GM21447 (cell line): Measurements from ENCODE around the gene TNS1.

Source experiments
- ATAC-seq: cut with Tn5 transposase; IDR thresholded peaks from one replicate; pipeline ENCODE4 v1.9.1; 2021; ENCODE audit not compliant: unreplicated experiment

Gene TNS1

DNA sequence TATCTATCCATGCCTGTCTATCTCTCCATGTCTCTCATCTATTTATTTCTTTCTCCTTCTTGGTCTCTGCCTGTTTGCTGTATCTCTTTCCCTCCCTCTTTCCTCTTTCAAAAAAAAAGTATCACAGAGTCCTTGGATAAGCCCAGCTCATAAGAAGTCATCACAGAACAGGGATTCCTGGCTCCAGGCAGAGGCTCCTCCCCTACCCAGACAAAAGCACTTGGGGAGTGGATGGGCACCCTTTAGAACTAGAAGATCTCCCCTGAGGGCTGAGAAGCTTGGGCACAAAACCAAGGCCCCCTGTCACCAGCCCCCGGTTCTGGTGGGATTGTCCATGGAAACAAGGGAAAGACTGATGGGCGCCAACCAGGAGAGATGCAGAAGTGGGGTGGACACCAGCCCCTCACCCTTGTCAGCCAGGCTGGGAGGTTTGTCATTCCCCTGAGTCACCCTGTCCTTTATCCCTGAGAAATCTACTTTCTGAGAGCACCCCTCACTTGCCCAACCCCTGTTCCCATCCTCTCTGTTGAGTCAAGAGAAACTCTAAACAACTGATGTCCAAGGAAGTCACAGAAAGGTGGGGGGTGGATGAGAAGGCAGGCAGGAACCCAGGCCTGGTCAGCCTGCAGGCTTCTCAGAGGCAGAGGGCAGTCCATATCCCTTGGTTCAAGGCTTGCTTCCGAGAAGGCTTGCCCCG, 127.1 kb downstream of the TNS1 start:
- ATAC-seq, result no peak

DNA sequence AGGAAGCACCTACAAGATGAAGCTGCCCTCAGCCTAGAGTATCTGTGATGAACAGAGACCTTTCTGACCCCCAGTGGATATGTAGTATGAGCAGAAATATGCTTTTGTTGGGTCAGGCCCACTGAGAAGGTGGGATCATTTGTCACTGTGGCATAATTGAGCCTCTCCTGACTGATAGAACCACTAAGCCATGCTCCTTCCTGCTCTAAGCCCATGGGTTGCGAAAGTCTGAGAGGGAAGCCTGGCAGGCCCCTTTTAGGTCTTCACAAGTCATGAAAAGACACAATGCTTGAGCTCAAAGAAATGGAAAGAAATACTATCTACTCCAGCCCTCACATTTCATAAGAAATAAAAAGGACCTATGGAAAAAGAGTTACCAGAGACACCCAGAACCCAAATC, 127.7 kb downstream of the TNS1 start:
- no peak for ATAC-seq

DNA sequence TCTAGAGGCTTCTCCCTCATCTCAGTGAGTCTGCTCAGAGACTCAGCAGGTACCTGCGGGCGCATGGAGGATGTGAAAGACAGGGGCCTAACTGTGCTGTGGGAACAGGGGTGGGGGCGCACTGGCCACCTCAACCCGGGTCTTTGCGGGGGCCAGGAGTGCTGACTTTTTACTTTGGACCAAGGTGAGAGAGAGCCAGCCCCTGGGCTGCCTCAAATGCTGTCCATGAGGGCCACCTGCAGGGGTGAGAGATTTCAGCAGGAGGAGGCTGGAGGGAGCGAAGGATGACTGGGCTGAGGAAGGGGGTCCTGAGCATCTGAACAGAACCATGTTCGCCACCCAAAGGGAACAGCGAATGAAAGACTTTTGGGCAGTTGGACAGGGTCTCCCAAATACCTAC, 129.4 kb downstream of the TNS1 start:
- no peak for ATAC-seq

DNA sequence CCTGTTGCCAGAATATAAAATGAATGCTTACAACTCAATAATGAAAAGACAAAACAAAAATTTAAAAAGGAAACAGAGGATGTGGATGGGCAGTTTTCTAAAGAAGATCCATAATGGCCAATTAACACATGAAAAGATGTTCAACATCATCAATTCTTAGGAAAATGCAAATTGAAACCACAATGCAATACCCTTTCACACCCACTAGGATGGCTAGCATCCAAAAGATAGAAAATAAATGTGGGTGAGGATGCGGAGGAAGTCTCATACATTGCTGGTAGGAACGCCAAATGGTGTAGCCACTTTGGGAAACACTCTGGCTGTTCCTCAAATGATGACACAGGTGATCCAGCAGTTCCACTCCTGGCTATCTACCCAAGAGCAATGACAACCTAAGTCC, 130.5 kb downstream of the TNS1 start:
- ATAC-seq, result no peak

DNA sequence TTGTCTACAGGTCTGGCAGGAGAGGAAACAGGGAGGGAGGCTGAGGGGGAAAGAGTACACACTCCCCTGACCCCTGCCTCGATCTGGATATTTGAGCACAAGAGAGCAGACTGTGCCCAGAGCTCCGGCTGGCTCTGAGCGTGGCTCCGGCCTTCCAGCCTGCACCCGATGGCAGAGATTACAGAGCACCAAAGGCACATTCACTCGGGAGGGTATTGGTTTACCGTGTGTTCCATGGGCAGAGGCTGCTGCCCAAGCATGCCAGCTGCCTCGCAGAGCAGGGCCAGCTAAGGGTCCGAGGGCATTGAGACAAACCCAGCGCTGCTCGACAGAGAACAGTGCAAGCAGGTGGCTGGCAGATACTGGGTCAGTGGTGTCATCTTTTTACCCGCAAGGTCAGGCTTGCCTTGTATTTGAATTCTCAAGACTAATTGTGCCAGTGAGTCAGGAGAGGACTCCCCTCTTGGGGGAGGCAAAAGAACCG, 132.2 kb downstream of the TNS1 start:
- no peak for ATAC-seq

DNA sequence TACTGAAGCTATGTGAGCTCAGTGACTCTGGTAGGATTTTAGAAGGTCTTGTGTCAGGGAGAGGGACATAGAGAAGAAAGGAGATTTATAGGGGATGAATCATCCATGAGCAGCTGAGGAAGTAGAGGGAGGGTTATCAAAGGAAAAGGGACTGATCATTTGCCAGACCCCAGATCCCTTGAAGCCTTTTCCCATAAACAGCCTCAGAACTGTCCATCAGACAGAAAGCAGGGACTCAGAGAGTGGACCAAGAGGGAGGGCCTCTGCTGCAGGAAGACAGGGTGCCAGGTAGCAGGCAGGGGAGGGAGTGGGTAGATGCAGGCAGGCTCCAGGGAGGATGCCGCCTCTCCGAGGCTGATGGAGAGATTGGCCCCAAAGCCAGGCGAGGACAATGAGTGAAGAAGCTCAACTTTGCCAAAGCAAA, 133.9 kb downstream of the TNS1 start:
- ATAC-seq, result no peak

DNA sequence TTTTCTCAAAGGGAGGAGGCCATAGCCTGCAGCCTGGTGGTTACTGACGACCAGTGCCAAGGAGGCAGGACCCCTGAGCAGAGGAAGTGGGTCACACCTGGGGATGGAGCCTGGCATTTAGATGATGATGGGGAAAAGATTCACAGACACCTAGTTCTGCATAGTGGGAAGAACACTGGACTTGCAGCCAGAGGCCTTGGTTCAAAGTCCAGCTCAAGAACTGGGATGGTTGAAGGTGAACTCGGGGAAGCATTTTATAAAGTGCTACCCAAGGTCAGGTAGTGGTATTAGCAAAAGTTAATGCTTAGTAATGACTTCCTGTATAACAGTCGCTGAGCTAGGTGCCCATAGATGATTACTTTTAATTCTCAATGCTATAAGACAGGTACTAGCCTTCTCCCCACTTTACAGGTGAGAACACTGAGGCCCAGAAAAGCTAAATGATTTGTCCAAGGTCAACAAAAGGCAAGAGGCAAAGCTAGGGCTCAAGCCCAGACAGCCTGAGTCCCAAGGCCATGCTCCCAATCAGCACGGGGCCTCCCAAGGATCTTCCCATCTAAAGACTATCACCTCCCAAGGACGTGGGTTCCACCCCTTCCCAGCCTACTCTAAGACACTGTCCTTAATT, 134.4 kb downstream of the TNS1 start:
- ATAC-seq, result no peak

DNA sequence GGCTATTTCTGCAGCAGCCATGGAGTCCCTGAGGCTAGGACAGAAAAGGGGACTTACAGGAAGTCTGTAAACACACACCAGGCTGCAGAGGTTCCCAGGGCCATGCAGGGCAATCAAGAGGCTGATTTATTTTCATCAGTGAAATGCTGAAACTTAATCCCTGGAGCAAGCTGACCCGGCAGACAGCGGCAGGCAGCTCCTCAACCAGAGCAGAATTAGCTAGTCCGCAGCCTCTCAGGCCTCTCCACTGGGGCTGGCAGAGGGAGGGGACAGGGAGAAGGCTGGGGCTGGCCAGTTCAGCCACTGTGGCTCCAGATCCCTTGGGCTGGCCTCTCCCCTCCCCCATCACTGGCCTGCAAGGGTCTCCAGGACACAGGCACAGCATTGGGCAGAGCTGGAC, 136.3 kb downstream of the TNS1 start:
- ATAC-seq, result no peak

DNA sequence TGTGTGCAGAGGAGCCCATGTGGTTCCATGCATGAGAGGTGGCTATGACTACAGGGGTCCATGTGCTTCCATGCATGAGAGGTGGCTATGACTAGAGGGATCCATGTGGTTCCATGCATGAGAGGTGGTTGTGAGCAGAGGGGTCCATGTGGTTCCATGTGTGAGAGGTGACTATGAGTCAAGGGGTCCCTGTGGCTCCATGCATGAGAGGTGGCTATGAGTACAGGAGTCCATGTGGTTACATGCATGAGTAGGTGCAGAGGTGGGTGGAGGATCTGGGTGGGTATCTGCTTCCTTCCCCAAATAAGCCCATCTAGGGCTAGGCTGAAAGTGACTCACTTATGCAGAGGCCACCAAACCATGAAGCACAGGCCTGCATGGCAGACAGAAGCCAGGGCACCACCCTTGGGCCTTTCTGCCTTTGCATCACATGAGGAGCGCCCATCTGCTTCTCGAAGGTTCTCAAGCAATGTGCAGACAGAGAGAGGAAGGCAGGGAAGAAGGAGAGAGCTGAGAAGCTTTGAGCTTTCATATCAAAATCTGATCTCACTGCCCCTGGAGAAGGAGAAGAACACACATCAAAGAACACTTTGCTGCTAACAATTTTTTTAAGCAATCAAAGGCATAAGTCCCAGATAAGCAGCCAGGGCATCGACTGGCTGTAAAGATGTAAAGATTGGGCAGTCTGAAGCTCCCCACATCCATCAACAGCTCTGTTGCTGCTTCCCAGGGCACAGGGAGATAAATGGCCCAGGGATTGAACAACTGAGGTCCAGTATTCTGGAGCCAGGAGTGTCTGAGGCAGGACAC, 137.6 kb downstream of the TNS1 start:
- peak; percentile 72 for ATAC-seq

DNA sequence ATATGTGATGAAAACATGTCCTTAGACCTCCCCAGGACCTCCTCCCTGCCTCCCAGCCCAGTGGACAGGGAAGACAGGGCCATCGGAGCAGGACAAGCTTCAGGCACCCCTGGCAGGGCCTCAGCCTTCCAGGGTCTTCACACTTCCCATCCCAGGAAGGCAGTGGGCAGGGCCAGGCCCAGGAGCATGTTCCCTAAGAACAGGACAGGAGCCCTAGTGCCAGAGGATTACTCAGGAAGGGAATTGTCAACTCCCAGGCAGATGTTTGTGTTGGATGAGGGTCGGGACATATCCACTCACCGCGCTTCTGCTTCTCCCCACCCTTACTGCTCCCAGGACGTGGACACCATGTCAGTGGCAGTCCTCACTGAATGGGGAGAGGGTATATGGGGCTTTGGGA, 138.9 kb downstream of the TNS1 start:
- no peak for ATAC-seq

DNA sequence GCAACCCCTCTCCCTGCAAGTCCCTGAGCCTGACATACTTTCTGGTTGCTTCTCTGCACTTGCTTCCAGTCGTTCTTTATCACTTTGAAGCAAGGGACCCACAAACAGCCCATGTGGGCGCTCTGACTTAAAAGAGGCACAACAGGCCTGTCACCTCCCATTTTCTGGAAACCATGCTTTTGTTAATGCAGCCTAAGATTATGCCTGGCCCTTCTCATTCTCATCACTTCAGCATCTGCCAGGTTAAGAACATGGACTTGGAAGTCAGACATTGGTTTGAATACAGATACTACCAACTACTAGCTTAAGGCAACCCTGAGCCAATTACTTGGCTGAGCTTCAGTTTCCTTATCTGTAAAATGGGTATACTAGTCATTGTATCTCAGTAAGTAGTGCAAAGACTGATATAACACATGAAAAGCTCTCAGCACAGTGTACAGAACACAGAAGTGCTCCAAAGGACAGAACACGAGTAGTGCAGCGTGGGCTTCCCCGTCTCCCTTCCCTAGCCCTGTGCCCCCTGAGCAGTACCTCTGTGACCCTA, 141.4 kb downstream of the TNS1 start:
- ATAC-seq, result no peak

DNA sequence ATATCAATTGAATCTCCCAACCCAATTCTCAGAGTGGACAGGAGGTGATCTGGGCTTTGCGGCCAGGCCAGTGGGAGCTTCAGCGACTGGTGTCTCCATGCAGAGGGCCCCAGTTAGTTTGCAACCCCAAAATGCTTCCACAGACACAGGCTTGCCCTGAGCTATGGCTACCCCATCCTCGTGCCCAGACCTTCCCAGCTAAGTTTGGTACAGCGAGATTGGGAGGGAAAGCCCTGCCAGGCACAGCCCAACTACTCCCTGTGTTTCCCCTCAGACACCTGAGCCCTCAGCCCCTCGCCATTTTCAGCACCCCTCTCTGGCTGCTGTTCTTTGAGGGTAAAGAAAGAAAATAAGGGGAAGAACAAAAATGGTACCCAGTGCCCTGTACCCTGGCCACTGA, 142.9 kb downstream of the TNS1 start:
- no peak for ATAC-seq

DNA sequence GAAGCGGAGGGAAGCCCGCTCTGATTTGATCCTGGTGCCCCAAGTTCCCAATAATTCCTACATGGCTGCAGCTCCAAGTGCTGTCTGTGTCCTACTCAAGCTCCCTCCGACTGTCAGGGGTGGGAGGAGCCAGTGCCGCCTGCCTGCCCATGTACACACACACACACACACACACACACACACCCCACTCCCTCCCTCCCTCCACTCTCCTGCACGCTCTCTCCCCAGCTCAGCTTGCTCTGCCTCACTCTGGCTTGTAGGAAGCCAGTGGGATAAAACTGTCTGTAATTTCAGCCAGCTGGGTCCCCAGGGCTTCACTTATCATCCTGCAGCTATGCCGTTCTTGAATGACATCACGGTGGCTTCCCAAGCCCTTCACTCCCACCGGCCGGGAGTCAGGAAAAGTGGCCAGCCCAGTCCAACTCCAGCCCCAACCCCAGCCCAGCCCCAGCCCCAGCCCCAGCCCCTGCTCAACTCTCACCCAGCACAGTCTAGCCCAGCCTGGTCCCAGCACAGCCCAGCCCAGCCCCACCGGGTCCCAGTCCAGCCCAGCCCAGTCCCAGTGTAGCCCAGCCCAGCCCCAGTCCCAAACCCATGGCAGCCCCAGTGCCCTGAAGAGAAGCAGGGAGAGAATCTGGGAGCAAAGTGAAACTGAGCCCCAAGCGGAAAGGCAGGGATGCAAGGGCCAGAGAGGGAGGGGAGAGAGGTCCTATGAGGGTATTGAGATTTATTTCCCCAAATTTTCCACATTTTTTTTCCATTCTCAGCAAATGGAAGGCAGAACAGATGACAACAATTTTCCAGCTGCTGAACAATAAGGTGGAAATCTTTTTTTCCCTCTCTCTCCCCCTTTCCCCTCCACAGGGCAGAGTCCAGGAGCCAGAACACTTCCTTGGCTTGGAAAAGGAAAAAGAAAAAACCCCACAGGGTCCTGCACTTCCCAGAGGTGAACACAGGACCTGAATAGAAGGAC, 144.0 kb downstream of the TNS1 start:
- ATAC-seq, result no peak

DNA sequence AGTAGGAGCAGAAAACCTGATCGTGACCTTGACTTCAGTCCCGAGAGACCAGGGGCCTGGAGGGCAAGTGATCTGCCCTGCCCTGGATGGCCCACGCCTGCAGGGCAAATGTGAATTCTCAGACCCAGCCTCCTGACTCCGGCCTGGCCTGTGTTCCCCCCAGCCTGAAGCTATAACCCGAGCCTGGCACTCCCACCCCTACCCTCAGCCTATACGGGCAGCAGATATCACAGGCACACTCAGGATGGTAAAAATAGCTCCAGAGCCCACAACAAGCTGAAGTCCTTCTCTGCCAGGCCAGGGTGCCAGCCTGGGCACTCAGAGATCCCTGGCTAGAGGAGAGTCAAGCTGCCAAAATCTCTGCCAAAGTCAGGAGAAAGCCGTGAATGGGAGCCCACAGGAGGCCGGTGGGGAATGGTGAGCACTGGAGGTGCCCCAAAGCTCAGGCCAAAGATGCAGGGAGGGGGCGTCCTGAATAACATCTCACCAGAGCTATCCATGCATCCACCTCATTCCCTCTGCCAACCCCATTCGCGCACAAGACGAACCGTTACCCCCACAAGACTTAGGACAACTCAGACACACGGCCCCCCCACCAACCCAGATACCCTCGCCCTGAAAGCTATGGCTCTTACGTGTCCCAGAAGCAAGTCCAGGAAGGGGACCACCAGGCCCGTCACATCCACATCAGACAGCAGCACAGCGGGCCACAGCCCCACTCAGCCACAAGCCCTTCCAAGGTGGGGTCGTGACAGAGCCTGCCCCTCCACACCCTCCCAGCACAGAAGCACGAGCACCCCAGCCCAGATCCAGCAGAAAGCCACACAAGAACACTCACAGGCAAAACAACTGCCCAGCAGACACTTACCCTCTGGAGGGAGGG, 144.9 kb downstream of the TNS1 start:
- ATAC-seq, result no peak

DNA sequence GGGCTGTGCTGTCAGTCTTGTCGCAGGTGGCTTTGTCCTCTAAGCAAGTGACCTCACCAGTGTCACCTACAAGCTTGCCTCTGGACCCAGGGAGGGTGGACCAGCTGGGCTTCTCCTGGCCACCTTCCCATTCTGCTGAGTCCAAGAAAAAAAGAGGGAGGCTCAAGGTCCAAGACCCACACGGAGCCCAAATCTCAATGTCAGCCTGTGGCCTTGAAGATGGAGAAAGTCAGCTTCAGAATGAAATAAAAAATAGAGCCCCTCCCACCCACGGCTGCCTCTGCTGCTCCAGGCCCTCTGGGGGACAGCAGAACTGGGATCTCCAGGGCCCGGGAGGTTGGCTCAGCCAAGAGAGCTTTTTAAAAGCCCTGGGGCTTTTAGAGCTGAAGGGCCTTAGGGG, 145.9 kb downstream of the TNS1 start:
- ATAC-seq, result no peak

DNA sequence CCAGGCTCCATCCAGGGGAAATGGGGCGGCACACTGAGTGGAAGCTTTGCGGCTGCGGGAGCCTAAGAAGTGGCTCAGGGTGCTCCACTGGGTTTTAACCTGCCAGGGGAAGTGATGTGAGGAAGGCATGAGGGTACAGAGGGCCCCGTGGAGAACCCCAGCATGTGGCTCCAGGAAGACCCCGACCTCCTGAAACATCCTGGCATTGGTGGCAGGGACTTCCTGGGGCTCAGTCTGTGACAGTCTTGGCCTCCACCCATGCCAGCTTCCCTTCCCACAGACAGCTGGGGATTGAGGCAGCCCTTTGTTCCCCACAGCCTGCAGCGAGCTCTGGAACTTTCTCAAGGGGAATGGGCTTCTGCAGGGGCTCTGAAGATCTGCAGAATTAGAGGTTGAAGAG, 146.6 kb downstream of the TNS1 start:
- no peak for ATAC-seq

DNA sequence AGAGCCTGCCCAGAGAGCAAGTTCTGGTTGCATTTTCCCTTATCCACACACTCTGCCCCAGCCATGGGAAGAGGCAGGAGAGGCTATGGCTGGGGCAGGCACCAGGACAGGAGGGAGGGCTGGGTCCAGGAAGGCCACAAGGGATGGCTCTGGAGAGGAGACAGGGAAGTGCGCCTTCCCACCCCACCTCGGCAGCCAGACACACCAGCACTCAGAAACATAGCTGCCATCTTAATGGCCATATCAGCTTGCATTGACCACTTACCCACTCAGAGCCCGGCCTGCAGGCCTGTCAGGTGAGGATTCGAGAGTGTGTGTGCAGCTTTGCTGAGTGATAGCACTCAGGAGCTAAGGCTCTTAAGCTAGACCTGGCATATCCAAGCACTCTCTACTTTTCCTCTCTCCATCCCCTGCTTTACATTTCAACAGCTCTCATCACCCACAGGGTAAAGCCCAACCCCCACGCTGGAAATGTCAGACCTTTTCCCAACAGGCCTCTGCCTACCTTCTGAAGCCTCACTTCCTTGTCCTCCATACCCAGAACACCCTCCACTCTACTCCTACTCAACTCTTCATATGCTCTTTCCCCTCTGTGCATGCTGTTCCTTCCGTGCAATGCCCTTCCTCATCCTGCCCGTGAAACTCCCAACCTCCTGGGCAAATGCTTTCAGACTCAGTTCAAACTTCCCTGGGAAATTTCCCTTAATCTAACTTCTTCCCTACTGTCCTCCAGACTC, 147.9 kb downstream of the TNS1 start:
- no peak for ATAC-seq

DNA sequence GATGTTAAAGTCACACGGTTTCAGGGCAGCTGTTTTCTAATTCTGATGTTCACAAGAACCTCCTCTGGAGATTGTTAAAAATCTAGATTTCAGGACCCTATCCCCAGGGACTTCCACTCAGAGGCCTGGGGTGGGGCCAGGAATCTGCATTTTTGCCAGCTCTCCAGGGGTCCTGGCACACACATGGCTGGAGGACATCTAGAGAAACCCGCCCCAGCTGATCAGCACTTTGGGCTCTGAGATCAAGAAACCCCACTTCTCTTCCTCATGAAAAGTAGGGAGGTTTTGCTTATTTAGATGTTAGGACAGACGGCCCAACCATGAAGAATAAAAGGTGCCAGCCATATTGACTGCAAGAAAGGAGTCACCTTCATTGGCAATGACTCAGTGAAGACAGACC, 148.8 kb downstream of the TNS1 start:
- no peak for ATAC-seq

DNA sequence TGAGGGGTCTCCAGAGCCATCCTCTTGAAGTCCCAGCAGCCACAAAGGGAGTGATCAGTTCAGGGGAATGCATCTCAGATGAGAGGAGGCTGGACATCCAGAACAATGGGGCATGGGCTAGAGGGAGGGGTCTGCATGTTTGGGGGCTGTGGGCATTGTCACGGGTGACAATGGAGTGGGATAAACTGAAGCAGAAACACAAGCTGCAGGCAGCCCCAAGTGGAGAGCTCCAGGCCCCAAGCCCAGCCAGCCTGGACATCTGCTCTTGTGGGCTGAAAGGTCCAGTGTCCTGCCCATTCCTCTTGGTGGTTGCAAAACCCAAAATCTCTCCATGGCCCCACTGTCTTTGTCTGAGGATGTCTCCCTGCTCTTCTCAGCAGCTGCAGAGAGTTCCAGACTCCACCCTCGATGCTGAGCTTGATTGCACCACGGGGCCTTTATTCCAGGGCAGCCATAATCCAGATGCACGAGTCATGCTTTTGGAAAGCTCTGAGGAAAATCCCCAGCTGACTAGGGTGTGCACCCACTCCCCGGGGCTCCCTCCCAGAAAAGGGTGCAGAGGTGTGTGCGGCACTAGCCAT, 149.4 kb downstream of the TNS1 start:
- ATAC-seq, result no peak
